Activated CD4-positive, alpha-beta T cell treated with anti-CD3 and anti-CD28 coated beads for 48 hours (primary cell): ENCODE results near the gene LDHAL6A.
A peak's percentile ranks its signal among the peaks of the same experiment; 100 is the strongest.
"Not testable (repeated sequence)": the region's sequence is repeated elsewhere in the genome, so short reads cannot be mapped to it uniquely, and the experiment has no call there.

Source experiments
- DNase-seq: peaks from one replicate; pipeline ENCODE4 v3.0.0-alpha.2; 2020

The LDHAL6A gene

DNA sequence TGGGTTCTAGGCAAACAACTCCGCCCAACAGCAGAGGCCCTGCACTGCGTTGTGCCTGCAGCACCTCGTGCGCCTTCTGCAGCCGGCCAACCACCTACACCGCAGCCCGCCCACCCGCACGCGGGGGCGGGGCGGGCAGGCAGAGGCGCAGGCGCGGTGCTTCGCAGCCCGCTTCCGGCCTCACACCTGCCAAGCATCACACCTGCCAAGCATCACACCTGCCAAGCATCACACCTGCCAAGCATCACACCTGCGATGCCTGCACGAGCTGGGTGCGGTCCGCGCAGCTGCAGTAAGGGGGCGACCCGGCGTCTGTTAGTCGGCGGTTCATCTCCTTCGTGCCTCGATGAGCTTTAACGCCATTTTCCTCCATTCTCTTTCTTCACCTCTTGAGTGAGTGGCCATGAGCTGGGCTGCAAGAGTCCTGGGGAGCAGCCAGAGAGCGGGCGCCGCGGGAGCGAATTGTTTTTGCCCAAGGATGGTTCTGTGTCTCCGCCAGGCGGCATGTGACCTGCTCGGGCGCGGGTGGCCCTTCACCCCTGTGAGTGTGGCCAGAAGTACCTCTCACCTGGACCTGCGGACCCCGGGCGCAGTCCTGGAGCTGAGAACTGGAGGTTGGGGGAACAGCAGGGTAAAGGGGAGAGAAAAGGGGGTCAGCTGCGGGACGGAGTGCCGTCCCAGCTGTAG lies at the start of gene LDHAL6A:
LDHAL6A (plus strand) TSS at position 171 of the 687 bp plus-strand sequence. CDS start 825 bp downstream, outside the sequence.
- peak; percentile 6 for DNase-seq

- not testable (repeated sequence) for DNase-seq
Measured at GRCh38 chr11:18407400-18407799, 48.3 kb upstream of the LDHAL6A start.

GRCh38 chr11:18408558-18409291 lies 46.9 kb upstream of the LDHAL6A start:
- DNase-seq = peak; percentile 36

DNA sequence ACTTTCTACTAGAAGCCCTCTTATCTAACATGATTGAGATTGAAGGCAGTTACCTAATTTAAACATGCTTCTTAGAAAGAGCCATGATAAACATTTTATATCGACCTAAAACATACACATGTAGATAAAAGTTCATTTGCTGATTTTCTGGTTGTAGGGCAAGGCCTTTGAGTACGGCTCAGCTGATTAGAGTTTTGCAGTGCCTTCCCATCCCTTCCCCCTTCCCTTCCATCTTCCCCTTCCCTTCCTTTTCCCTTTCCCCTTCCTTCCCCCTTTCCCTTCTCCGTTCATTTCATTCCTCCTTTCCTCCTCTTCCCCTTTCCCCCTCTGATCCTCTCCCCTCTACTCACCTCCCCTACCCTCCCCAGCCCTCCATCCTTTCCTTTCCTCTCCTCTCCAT lies 39.2 kb upstream of the LDHAL6A start:
- no peak for DNase-seq

GRCh38 chr11:18419040-18419439 lies 36.6 kb upstream of the LDHAL6A start:
- no peak for DNase-seq

DNA sequence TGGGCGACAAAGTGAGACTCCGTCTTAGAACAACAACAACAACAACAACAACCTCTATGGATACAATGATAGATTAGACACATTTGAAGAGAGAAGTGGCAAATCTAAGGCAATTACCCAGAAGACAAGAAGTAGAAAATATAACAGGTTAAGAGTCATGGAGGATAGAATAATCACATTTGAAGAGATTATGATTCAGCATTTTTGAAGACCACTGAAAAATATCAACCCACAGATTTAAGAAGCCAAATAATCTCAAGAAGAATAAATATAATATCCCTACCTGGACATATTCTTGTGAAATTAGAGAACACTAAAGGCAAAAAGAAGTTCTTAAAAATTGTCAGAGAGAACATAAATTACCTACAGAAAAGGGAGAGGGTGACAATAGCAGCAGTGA lies 35.6 kb upstream of the LDHAL6A start:
- DNase-seq = no peak

- DNase-seq = no peak
Measured at GRCh38 chr11:18427240-18427639, 28.4 kb upstream of the LDHAL6A start.

DNA sequence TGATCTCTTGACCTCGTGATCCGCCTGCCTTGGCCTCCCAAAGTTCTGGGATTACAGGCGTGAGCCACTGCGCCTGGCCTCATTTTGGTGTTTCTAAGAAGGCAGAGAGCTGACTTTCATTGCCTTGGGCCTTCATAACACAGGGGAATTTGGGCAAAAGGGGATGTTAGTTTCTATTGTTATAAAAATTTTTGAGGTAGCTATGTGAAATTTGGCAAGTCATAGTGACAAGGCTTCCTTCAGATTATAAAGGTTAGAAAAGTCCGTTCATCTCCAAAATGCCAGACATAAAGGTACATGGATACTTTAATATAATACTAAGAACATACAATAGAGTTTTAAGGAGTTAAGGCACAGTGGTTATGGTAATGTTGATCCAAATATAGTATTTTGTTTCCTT lies 26.3 kb upstream of the LDHAL6A start:
- no peak for DNase-seq

GRCh38 chr11:18438691-18439090 lies 17.0 kb upstream of the LDHAL6A start:
- no peak for DNase-seq

- no peak for DNase-seq
Measured at GRCh38 chr11:18449251-18449650, 6.4 kb upstream of the LDHAL6A start.

- DNase-seq = no peak
Measured at GRCh38 chr11:18452927-18453326, 2.7 kb upstream of the LDHAL6A start.

DNA sequence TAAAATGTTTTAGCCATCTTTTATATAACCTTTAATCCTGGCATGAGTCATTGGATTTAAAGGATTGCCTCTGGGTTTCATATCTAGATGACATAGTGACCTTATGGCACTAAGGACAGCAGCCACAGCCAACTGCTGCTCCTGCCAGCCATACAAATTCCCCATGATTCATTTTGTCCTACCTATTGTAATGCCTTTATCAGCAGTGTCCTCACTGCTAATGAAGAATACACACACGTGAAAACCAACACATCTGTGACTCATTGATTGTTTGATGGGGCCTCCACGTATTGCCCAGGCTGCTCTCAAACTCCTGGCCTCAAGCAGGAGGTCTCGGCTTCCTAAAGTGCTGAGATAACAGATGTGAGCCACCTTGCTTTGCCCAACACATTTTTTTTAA lies 1.8 kb downstream of the LDHAL6A start:
- DNase-seq = no peak

DNA sequence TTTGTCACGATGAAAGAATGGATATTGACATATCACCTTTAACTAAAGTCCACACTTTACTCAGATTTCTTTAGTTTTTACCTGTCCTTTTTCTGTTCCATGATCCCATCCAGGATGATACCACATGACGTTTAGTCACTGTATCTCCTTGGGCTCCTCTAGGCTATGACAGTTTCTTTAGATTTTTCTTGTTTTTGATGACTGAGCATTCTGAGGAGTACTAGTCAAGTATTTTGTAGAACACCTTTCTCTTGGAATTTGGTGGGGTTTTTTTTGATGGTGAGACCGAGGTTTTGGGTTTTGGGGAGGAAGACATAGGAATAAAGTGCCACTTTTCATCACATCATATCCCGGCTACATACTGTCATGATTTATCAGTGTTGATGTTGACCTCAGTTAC lies 4.0 kb downstream of the LDHAL6A start:
- DNase-seq = no peak

GRCh38 chr11:18461909-18462308 lies 6.3 kb downstream of the LDHAL6A start:
- DNase-seq = peak; percentile 21

DNA sequence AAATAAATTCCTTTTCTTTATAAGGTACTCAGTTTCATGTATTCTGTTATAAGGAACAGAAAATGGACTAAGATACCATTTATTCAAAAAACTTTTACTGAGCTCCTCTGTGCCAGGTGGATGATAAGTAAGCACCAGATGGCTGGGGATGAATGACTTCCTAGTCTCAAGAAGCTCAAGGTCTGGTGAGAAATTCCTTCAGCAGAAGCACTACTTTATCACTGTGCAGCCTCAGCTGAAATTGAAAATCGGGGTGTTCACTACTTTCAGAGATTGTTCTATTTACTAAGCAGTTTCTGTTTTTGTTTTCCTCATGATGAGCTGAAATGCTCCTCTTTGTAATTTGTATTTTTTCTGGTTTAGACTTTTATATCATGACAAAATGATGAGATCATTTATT lies 7.8 kb downstream of the LDHAL6A start:
- no peak for DNase-seq

DNA sequence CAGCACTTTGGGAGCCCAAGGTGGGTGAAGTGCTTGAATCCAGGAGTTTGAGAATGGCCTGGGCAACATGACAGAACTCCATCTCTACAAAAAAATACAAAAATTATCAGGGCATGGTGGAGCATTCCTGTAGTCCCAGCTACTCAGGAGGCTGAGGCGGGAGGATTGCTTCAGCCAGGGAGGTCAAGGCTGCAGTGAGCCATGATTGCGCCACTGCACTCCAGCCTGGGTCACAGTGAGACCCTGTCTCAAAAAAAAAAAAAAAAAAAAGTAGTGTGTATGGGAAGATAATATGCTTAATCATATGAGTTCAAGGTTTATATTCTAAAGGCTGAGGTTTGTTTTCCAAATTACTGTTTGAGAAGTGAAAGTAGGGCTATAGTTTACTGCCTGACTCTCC lies 10.7 kb downstream of the LDHAL6A start:
- DNase-seq = no peak

GRCh38 chr11:18468059-18468458 lies 12.4 kb downstream of the LDHAL6A start:
- DNase-seq = no peak

DNA sequence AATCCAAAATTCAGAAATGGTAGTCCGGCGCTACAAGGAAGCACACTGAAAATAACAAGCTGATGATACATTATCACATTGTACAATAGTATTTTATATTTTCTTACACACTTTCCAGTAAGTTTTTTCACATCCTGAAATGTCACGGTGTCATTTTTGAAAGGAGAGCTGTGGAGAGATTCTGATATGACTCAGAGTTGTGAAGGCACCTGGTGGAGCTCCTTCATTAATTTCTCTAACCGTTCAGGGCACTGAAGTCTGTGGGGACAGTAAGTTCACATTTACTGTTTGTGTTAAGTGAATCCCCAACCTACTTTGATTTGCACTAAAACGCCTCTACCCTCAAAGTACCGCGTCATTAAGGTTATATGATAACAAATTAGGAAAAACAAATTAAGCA lies 13.3 kb downstream of the LDHAL6A start:
- no peak for DNase-seq

DNA sequence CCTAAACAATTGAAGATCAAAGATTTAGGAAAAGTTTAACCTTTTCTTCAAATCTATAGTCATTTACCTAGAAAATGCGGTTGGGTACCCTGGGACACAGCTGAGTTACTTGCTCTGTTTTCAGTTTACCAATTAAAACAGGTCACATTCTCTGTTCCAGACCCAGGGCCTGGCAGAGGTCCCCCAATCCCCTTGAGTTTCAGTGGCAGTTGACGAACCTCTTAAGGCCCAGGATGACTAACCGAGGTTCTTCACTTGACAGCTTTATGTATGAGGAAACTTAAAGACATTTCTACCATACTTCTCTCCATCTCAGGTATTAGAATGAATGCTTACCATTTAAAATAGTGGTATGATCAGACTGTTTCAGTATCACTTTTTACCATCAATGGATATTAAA lies 16.3 kb downstream of the LDHAL6A start:
- peak; percentile 39 for DNase-seq

DNA sequence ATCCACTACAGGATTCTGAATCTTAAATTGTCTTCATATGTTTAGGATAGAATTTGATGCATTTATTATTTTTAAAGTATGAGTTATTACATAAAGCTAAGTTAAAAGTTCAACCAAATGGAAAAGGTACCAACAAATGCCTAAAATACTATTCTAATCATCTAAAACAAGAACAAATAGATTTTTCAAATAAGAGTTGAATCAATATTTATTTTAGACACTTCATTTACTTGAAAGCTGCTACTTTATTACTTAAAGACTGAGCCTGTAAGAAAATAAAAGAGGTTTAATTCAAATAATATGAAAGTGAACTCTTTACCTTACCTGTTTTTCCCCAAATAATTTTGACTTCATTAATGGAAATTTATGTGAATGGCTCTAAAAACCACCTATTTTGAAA lies 16.9 kb downstream of the LDHAL6A start:
- no peak for DNase-seq

DNA sequence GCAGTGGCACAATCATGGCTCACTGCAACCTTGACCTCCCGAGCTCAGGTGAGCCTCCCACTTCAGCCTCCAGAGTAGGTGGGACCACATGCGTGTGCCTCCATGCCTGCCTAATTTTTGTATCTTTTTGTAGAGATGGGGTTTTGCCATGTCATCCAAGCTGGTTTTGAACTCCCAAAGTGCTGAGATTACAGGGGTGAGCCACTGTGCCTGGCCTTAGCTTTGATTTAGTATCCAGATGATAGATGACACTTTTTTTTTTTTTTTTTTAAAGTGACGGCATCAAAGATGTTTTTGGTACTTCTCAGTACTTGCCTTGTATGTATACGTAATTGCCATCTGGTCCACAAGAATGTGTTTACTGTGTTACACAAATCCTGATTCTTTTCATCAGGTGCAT lies 23.4 kb downstream of the LDHAL6A start:
- no peak for DNase-seq

DNA sequence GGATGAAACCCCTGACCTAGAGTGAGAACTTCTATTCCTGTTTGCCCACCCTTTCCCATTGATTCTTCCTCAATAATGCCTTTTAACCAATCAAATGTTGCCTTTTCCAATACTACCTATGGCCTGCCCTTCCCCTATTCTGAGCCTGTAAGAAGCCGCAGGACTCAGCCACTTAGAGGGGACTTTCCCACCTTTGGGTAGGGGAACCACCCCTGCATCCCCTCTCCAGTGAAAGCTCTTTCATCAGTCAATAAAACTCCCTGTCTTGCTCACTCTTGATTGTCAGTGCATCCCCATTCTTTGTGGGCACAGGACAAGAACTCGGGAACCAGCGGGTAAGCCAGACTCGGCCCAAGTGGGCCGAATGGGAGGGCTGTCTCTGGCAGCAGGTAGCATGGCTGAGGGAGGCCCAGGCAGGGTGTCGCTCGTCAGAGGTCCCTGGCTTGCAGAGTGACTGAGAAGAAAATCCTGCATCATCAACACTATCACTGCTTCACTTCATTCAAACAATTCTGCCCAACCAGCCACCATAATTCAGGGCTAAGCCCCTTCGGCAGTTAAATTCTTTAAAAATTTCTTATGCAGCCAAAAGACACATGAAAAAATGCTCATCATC lies 30.4 kb downstream of the LDHAL6A start:
- DNase-seq = no peak

- DNase-seq = no peak
Measured at GRCh38 chr11:18490319-18490718, 34.7 kb downstream of the LDHAL6A start.
